Breast epithelium (tissue), 4 donors: ENCODE results near the gene SELENOK. TPM values are rescaled to one million over a fixed set of nuclear protein-coding genes. Genes with fewer than 3 reads are reported as not detected.

ENCODE experiments used
- DNase-seq, 2 donors: peaks; one replicate each; pipeline ENCODE4 v3.0.0-alpha.2; 2019; ENCODE audit warnings: low spot score in 2 of 2
- H3K27ac ChIP-seq, 2 donors: fragments of 200-600 bp; sonication (generic) in 1 of 2; one replicate each; pipeline ENCODE4 v1.5.1; 2016 to 2019; ENCODE audit warnings: mild to moderate bottlenecking in 1 of 2
- H3K27me3 ChIP-seq, 2 donors: fragments of 200-600 bp; sonication (generic) in 1 of 2; one replicate each; pipeline versions ENCODE4 v1.5.1 to v1.6.0; 2017 to 2019; ENCODE audit warnings: control low read depth in 1 of 2, mild to moderate bottlenecking in 1 of 2
- H3K36me3 ChIP-seq: fragments of 200-600 bp; one replicate; pipeline ENCODE4 v1.5.1; 2019
- H3K4me1 ChIP-seq, 2 donors: fragments of 200-600 bp; sonication (generic); one replicate each; pipeline ENCODE4 v1.5.1; 2016 to 2019; ENCODE audit warnings: control low read depth in 1 of 2
- H3K4me3 ChIP-seq, 3 donors: fragments of 200-600 bp; sonication (generic); 1 replicate in 2 of 3; 2 replicates in 1 of 3; pipeline ENCODE4 v1.5.1; 2016 to 2019; ENCODE audit warnings: mild to moderate bottlenecking in 3 of 3, moderate library complexity in 2 of 3
- H3K9me3 ChIP-seq, 2 donors: fragments of 200-600 bp; sonication (generic) in 1 of 2; one replicate each; pipeline ENCODE4 v1.5.1; 2016 to 2019; ENCODE audit warnings: control low read depth in 1 of 2
- POLR2A ChIP-seq: fragments of 450-650 bp; IDR thresholded peaks from one replicate; pipeline ENCODE4 v1.6.1; 2016; ENCODE audit warnings: antibody characterized with exemption, mild to moderate bottlenecking, moderate library complexity
- POLR2AphosphoS5 ChIP-seq, 3 donors: sonication (generic); formaldehyde crosslinking; IDR thresholded peaks; one replicate each; pipeline ENCODE4 v1.6.1; 2017; ENCODE audit warnings: antibody characterized with exemption in 3 of 3
- intact Hi-C: fragments of 100-400 bp; cut with DNase I; formaldehyde crosslinking; loops from one replicate; pipeline ENCODE4 v1.15.1; 2023; ENCODE audit warnings: low total_unique reads
- total RNA-seq, 3 donors: library from RNA; depleted of rRNA; stranded (reverse); fragments of >200 nt; gene quantifications; one replicate each; pipeline ENCODE4 v1.1.0, GENCODE V29; 2016
- TF ChIP-seq, protein P1 (sequence below), 3 donors: fragments of 450-650 bp; IDR thresholded peaks; one replicate each; pipeline ENCODE4 v1.5.1; 2016 to 2017; ENCODE audit warnings: antibody characterized with exemption in 3 of 3, mild to moderate bottlenecking in 3 of 3, moderate library complexity in 3 of 3

The SELENOK gene
- total RNA-seq, 3 donors from 2014 or later = 42.4 to 63.6 (median 52.8) TPM

DNA sequence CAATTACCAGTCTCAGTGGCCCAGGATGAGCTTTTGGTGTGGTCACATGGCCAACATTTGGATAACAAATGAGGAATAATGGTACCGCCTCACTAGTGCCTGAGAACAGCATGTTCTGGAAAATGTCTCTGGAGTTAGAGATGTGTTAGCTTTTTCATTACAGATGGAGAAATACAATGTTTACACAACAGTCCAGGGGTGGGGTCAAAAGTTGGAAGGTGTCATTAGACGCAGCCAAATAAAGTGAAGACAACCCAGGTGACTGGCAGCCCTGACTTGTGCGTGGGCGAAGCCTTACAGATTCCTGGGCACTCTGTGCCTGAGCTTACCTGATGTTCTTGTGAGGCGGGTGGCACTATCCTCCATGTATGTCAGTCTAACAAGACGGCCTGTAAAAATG, 32.5 kb downstream of the SELENOK start:
- no peaks in the 10 kb centered on the region for H3K4me1 ChIP-seq
- no peak for TF ChIP-seq POLR2A
- TF ChIP-seq, protein P1, sequence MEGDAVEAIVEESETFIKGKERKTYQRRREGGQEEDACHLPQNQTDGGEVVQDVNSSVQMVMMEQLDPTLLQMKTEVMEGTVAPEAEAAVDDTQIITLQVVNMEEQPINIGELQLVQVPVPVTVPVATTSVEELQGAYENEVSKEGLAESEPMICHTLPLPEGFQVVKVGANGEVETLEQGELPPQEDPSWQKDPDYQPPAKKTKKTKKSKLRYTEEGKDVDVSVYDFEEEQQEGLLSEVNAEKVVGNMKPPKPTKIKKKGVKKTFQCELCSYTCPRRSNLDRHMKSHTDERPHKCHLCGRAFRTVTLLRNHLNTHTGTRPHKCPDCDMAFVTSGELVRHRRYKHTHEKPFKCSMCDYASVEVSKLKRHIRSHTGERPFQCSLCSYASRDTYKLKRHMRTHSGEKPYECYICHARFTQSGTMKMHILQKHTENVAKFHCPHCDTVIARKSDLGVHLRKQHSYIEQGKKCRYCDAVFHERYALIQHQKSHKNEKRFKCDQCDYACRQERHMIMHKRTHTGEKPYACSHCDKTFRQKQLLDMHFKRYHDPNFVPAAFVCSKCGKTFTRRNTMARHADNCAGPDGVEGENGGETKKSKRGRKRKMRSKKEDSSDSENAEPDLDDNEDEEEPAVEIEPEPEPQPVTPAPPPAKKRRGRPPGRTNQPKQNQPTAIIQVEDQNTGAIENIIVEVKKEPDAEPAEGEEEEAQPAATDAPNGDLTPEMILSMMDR (IDR thresholded peaks at IDR 0.05) = no peak
- TF ChIP-seq POLR2AphosphoS5 (IDR thresholded peaks at IDR 0.05) = no peak
- intact Hi-C loops = no loop called here
- H3K36me3 ChIP-seq = no peaks in the 10 kb centered on the region
- no peak overlapping the region for H3K27ac ChIP-seq
- H3K9me3 ChIP-seq = no peaks in the 10 kb centered on the region
- H3K4me3 ChIP-seq = no peak overlapping the region
- DNase-seq = no peak
- no peaks in the 10 kb centered on the region for H3K27me3 ChIP-seq

DNA sequence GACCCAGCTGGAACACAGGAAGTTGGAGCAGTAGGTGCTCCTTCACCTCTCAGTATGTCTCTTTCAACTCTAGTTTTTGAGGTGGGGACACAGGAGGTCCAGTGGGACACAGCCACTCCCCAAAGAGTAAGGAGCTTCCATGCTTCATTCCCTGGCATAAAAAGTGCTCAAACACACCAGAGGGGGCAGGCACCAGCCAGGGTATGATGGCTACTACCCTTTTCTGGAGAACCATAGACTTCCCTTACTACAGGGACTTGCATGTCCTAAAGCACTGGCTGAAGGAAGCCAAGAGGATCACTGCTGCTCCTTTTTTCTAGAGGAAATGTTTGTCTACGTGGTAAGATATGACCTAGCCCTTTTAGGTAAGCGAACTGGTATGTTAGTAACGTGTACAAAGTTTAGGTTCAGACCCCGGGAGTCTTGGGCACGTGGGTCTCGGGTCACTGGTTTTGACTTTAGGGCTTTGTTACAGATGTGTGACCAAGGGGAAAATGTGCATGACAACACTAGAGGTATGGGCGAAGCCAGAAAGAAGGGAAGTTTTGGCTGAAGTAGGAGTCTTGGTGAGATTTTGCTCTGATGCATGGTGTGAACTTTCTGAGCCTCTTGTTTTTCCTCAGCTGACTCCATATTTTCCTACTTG, 33.4 kb downstream of the SELENOK start:
- no peak for DNase-seq
- no peak overlapping the region for H3K27ac ChIP-seq
- no peaks in the 10 kb centered on the region for H3K9me3 ChIP-seq
- no peaks in the 10 kb centered on the region for H3K27me3 ChIP-seq
- TF ChIP-seq, protein P1 (IDR thresholded peaks at IDR 0.05) = no peak
- TF ChIP-seq POLR2A = no peak
- TF ChIP-seq POLR2AphosphoS5 (IDR thresholded peaks at IDR 0.05) = no peak
- H3K36me3 ChIP-seq = no peaks in the 10 kb centered on the region
- intact Hi-C loops = no loop called here
- H3K4me3 ChIP-seq = no peak overlapping the region
- H3K4me1 ChIP-seq = no peaks in the 10 kb centered on the region

DNA sequence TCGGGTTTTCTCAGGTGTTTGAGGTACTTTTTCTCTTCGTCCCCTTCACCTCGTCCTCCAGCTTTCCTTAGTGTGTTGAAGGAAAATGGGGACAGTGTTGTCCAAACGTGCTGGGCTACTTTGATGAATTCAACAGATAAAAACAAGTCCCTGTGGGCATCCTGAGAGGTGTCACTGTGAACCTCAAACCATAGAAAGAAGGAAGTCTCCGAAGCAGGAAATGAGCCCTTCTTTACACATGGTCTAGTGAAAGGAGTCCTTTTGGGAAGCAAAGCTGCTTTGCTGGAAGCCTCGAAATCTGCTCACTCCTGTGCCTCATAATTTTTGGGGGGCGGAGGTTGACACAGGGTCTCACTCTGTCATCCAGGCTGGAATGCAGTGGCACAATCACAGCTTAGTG, 34.7 kb downstream of the SELENOK start:
- H3K36me3 ChIP-seq = no peaks in the 10 kb centered on the region
- no peak overlapping the region for H3K4me3 ChIP-seq
- intact Hi-C loops = no loop called here
- no peaks in the 10 kb centered on the region for H3K4me1 ChIP-seq
- TF ChIP-seq, protein P1 (IDR thresholded peaks at IDR 0.05) = no peak
- no peak for TF ChIP-seq POLR2AphosphoS5 (IDR thresholded peaks at IDR 0.05)
- TF ChIP-seq POLR2A = no peak
- H3K27me3 ChIP-seq = no peaks in the 10 kb centered on the region
- no peak for DNase-seq
- H3K27ac ChIP-seq = no peak overlapping the region
- H3K9me3 ChIP-seq = no peaks in the 10 kb centered on the region

DNA sequence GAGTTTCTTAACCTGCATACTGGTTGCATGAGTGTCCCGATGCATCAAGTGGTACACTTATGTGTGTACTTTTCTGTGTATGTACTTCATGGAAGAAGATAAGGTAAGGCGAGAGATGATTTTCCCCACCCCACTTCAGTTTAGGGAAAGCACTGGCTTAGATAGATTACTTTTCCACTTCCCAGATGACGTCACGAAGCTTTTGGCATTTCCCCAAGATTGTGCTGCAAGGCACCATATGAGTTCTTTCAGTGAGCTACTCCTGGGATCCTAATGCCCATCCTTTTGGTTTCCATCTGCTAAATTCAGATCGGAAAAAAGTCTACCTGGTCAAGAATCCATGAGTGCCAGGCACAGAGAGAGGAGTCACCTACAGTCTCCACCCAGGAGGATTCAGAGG, 40.8 kb downstream of the SELENOK start:
- Histone ChIP-seq H3K27ac (no peak overlapping the region), H3K27me3 (no peaks in the 10 kb centered on the region), H3K4me1 (no peaks in the 10 kb centered on the region), H3K36me3 (no peaks in the 10 kb centered on the region), H3K4me3 (no peak overlapping the region), H3K9me3 (no peaks in the 10 kb centered on the region)
- no peak for DNase-seq
- TF ChIP-seq POLR2A (no peak), POLR2AphosphoS5 (IDR thresholded peaks at IDR 0.05) (no peak)
- TF ChIP-seq, protein P1 (IDR thresholded peaks at IDR 0.05) = no peak
- intact Hi-C loops = loop anchor here (5.0 kb wide), 1 partner anchor 1046 kb away; no protein-coding TSS in a partner anchor

DNA sequence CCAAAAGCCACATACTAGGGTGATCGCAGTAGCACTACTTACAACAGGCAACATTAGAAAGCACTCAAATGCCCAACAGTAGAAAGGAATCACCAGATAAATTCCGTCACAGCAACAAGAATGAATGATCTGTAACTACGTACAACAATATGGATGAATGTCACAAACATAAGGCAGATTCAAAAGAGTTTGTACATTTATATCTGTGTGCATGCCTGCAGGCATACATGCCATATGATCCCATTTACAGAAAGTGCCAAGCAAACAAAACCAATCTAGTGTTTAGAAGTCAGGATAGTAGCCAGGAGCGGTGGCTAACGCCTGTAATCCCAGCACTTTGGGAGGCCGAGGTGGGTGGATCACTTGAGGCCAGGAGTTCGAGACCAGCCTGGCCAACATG, 41.7 kb downstream of the SELENOK start:
- Histone ChIP-seq H3K27me3 (no peaks in the 10 kb centered on the region), H3K4me1 (no peaks in the 10 kb centered on the region), H3K4me3 (no peak overlapping the region), H3K27ac (no peak overlapping the region), H3K36me3 (no peaks in the 10 kb centered on the region), H3K9me3 (no peaks in the 10 kb centered on the region)
- intact Hi-C loops = loop anchor here (5.0 kb wide), 1 partner anchor 1047 kb away; no protein-coding TSS in a partner anchor
- TF ChIP-seq, protein P1 (IDR thresholded peaks at IDR 0.05) = no peak
- TF ChIP-seq POLR2A = no peak
- no peak for DNase-seq
